Stomach (tissue), 4 donors: Measurements from ENCODE around the gene SLC17A7.

Experiments used
- CTCF ChIP-seq, 7 experiments: fragments of 450-650 bp in 4 of 7; fragments of 200-600 bp in 3 of 7; sonication (generic) in 3 of 7; IDR thresholded peaks; one replicate each; pipeline ENCODE4 v1.5.1; 2016 to 2019; ENCODE audit warnings: antibody characterized with exemption in 7 of 7, control low read depth in 2 of 7, mild to moderate bottlenecking in 1 of 7
- EP300 ChIP-seq: sonication (generic); formaldehyde crosslinking; IDR thresholded peaks from one replicate; pipeline ENCODE4 v1.6.1; 2017; ENCODE audit warnings: antibody characterized with exemption
- POLR2AphosphoS5 ChIP-seq, 3 donors: sonication (generic); formaldehyde crosslinking; IDR thresholded peaks; one replicate each; pipeline ENCODE4 v1.6.1; 2016; ENCODE audit warnings: antibody characterized with exemption in 3 of 3

GRCh38 chr19:49427855-49428546, 13.3 kb downstream of the SLC17A7 start:
- TF ChIP-seq POLR2AphosphoS5 (IDR thresholded peaks at IDR 0.05) (no peak), CTCF (IDR thresholded peaks at IDR 0.05) (no peak), EP300 (no peak)
